K562 (cell line): ENCODE data around the gene CLCF1. TPM values are rescaled to one million over a fixed set of nuclear protein-coding genes. Genes with fewer than 3 reads are reported as not detected.

ENCODE experiments used
- ATAC-seq: fragments of 200-7000 bp; cut with Tn5 transposase; 3 replicates; pipeline ENCODE4 v1.9.1; 2020; ENCODE audit warnings: moderate library complexity
- BruUV-seq: library from RNA; stranded (reverse); fragments of 400-500 nt; replicated peaks from 2 replicates; lab custom pipeline; 2021; lab: Mats Ljungman, UMichigan
- CTCF ChIA-PET: fragments of 300-600 bp; formaldehyde crosslinking; extraction: SDS; loops from one replicate; lab custom pipeline; 2021; ENCODE audit warnings: low intra/inter-chr PET ratio; lab: Yijun Ruan, JAX
- POLR2A ChIA-PET: fragments of 300-600, 350-650 bp; sonication (Branson Sonifier 250); formaldehyde crosslinking; extraction: SDS; loops from one replicate; lab custom pipeline; 2021; ENCODE audit warnings: antibody characterized with exemption, inconsistent platforms; lab: Yijun Ruan, JAX
- DNase-seq, 4 experiments: peaks; one replicate each; pipeline versions ENCODE4 v3.0.0 to v3.0.0-alpha.2; 2011 to 2018; ENCODE audit warnings: low spot score in 3 of 4, mixed read lengths in 3 of 4; ENCODE audit errors: extremely low read depth in 1 of 4
- FAIRE-seq: peaks from 2 replicates; lab custom pipeline; 2011; peaks lifted over from hg19 to GRCh38; lab: Jason Lieb, UNC
- H2AFZ ChIP-seq: 2 replicates; pipeline ENCODE4 v1.6.0; 2011; ENCODE audit warnings: low read depth, low read length, control low read depth, inconsistent platforms
- H3K27ac ChIP-seq: fragments of 200-600 bp; 3 replicates; pipeline ENCODE4 v1.8.0; 2011; ENCODE audit warnings: low read depth, mild to moderate bottlenecking, control low read depth, inconsistent platforms, low read length, moderate library complexity, mixed read lengths; ENCODE audit errors: extremely low read depth
- H3K27me3 ChIP-seq, 2 experiments: fragments of 300-600 bp in 1 of 2; 2 replicates in 1 of 2; 3 replicates in 1 of 2; pipeline versions ENCODE4 v1.6.0 to v1.8.0; 2011; ENCODE audit warnings: inconsistent platforms in 2 of 2, low read length in 2 of 2, mild to moderate bottlenecking in 1 of 2, mixed read lengths in 1 of 2, moderate library complexity in 1 of 2; ENCODE audit not compliant: control insufficient read depth in 2 of 2, insufficient read depth in 2 of 2
- H3K36me3 ChIP-seq: fragments of 300-600 bp; 3 replicates; pipeline ENCODE4 v1.8.0; 2011; ENCODE audit warnings: mild to moderate bottlenecking, low read length, inconsistent platforms; ENCODE audit not compliant: control insufficient read depth, insufficient read depth
- H3K4me1 ChIP-seq, 2 experiments: fragments of 200-600 bp in 1 of 2; replicated peaks in 1 of 2; 2 replicates in 1 of 2; 3 replicates in 1 of 2; pipeline versions ENCODE4 v1.5.1 to v1.8.0; 2011; ENCODE audit warnings: inconsistent platforms in 2 of 2, low read length in 2 of 2, mild to moderate bottlenecking in 1 of 2, mixed read lengths in 1 of 2, moderate library complexity in 1 of 2; ENCODE audit not compliant: control insufficient read depth in 2 of 2, insufficient read depth in 2 of 2
- H3K4me2 ChIP-seq: 2 replicates; pipeline ENCODE4 v1.6.1; 2011; ENCODE audit warnings: low read length, control low read depth, inconsistent platforms, mixed read lengths; ENCODE audit not compliant: insufficient read depth
- H3K4me3 ChIP-seq: fragments of 200-600 bp; sonication (generic), shearing (Covaris generic); 2 replicates; pipeline ENCODE4 v1.5.1; 2016; ENCODE audit warnings: control low read depth, inconsistent platforms
- H3K79me2 ChIP-seq: fragments of 200-600 bp; 3 replicates; pipeline ENCODE4 v1.8.0; 2011; ENCODE audit warnings: low read length, inconsistent platforms; ENCODE audit not compliant: control insufficient read depth, insufficient read depth
- H3K9ac ChIP-seq, 2 experiments: 2 replicates each; pipeline versions ENCODE4 v1.6.0 to v1.6.1; 2011; ENCODE audit warnings: low read depth in 2 of 2, low read length in 2 of 2, control low read depth in 1 of 2, inconsistent platforms in 1 of 2, mild to moderate bottlenecking in 1 of 2, mixed read lengths in 1 of 2; ENCODE audit not compliant: insufficient read depth in 1 of 2
- H3K9me1 ChIP-seq: one replicate; pipeline ENCODE4 v1.6.0; 2011; ENCODE audit warnings: inconsistent platforms, mild to moderate bottlenecking, low read length, moderate library complexity; ENCODE audit not compliant: control insufficient read depth, insufficient read depth
- H3K9me3 ChIP-seq: replicated peaks from 2 replicates; pipeline ENCODE4 v1.5.1; 2011; ENCODE audit warnings: low read depth, low read length, inconsistent platforms; ENCODE audit not compliant: control insufficient read depth, insufficient read depth
- H4K20me1 ChIP-seq: replicated peaks from 2 replicates; pipeline ENCODE4 v1.6.1; 2011; ENCODE audit warnings: low read length, inconsistent platforms, mixed read lengths; ENCODE audit not compliant: control insufficient read depth, insufficient read depth
- CTBP1 ChIP-seq: fragments of 450-650 bp; IDR thresholded peaks from 2 replicates; pipeline ENCODE4 v1.6.1; 2016; ENCODE audit warnings: borderline replicate concordance
- CUX1 ChIP-seq: fragments of 200-800 bp; sonication (Bioruptor generic); IDR thresholded peaks from 2 replicates; pipeline ENCODE4 v1.6.1; 2016; ENCODE audit warnings: missing genetic modification characterization, missing compliant biosample characterization
- KLF16 ChIP-seq: IDR thresholded peaks from 2 replicates; pipeline ENCODE4 v1.6.1; 2016; ENCODE audit warnings: antibody characterized with exemption
- MITF ChIP-seq: IDR thresholded peaks from 2 replicates; pipeline ENCODE4 v1.6.1; 2014; ENCODE audit warnings: antibody characterized with exemption
- REST ChIP-seq, 2 experiments: fragments of 450-650 bp; formaldehyde crosslinking in 1 of 2; IDR thresholded peaks; 2 replicates each; pipeline versions ENCODE4 v1.4.0 to v1.6.1; 2014 to 2020; ENCODE audit warnings: mild to moderate bottlenecking in 2 of 2, borderline replicate concordance in 1 of 2, low read depth in 1 of 2
- ZNF764 ChIP-seq: fragments of 250-450 bp; sonication (Bioruptor Pico); IDR thresholded peaks from 2 replicates; pipeline ENCODE4 v1.4.0; 2020; ENCODE audit warnings: low read depth, mild to moderate bottlenecking, moderate library complexity
- WGBS: fragments of 100-300 bp; shearing (Covaris generic); methylation state at CpG from one replicate; pipeline ENCODE4 v1.1.6; 2016; ENCODE audit warnings: low coverage, mixed read lengths; ENCODE audit not compliant: insufficient coverage; ENCODE audit errors: missing lambda C conversion rate; 5-methylcytosine and 5-hydroxymethylcytosine counted together
- in situ Hi-C: fragments of 300-500 bp; cut with MboI; formaldehyde crosslinking; loops from 4 replicates; pipeline ENCODE4 v1.15.0; 2018; ENCODE audit warnings: inconsistent platforms, mixed read lengths
- intact Hi-C: fragments of 100-400 bp; cut with micrococcal nuclease; formaldehyde crosslinking; loops from 2 replicates; pipeline ENCODE4 v1.14.2; 2022
- polyA plus RNA-seq, 8 experiments: library from polyadenylated mRNA; depleted of rRNA in 4 of 8; stranded (reverse) in 5 of 8; unstranded in 3 of 8; fragments of >200 nt; fragmentation: Nextera tagmentation in 2 of 8; fragmentation: Illumina TruSeq in 1 of 8; extraction: Ambion mirVana in 2 of 8; extraction: Trizol in 1 of 8; gene quantifications; 2 replicates each; pipeline versions ENCODE4 v1.2.1 to v1.2.3, GENCODE V29; 2011 to 2014; ENCODE audit warnings: inconsistent platforms in 1 of 8, missing spikeins in 1 of 8
- total RNA-seq, 7 experiments: library from RNA; depleted of rRNA in 6 of 7; stranded (reverse); fragments of >200 nt in 6 of 7; fragmentation: Illumina TruSeq in 2 of 7; extraction: Trizol in 2 of 7; gene quantifications; 2 replicates each; pipeline versions ENCODE4 v1.2.1 to v1.2.3, GENCODE V29; 2011 to 2021; ENCODE audit warnings: low replicate concordance in 1 of 7

Gene CLCF1
- total and polyA plus RNA-seq, 9 of the 15 experiments (the other 6 are each of a cell fraction or from before 2014, with no cell fraction given) = 0.49 to 5.8 (median 3.0) TPM

GRCh38 chr11:67389477-67389876 is 16.1 kb upstream of the CLCF1 start:
- BruUV-seq = no TSS peak
- H3K4me2 ChIP-seq = no peak overlapping the region
- H3K9ac ChIP-seq = peak overlapping the region in 1 of 2 experiments; percentile 11; a peak in 1 of 4 replicates
- intact Hi-C loops (no loop called here), in situ Hi-C loops (no loop called here)
- FAIRE-seq = peak; percentile 87
- POLR2A ChIA-PET = interaction anchor here (0.5 to 0.8 kb wide), 4 partner anchors 8 to 414 kb away, joined by 3 to 4 read pairs (median 4); no protein-coding TSS in a partner anchor
- peaks cover 25% of the 10 kb centered on the region for H3K79me2 ChIP-seq
- peak; percentile 57 to 77 (median 65) for DNase-seq
- peak; percentile 76 for ATAC-seq
- no peak overlapping the region for H2AFZ ChIP-seq
- H3K4me3 ChIP-seq = no peak overlapping the region
- H3K9me3 ChIP-seq = no peaks in the 10 kb centered on the region
- H3K27ac ChIP-seq = no peak overlapping the region
- H3K4me1 ChIP-seq = peaks cover 7 to 56% of the 10 kb centered on the region in 2 experiments; a peak in 4 of 5 replicates
- H3K36me3 ChIP-seq = peaks cover 13% of the 10 kb centered on the region; the same call in 2 of the 3 replicates
- H4K20me1 ChIP-seq = no peaks in the 10 kb centered on the region; the same call in 1 of the 2 replicates
- WGBS = 56% methylated on average over 4 of the region's 6 CpGs
- H3K9me1 ChIP-seq = peaks cover 3% of the 10 kb centered on the region
- CTCF ChIA-PET = no interaction called here
- no peaks in the 10 kb centered on the region for H3K27me3 ChIP-seq
- TF ChIP-seq MITF (no peak), KLF16 (0 out of 2 replicates have a peak, but pooled peaks have one; percentile 15), REST (IDR thresholded peaks at IDR 0.05; ENCODE audit: borderline replicate concordance) (peak; percentile 58; the same call in 1 of the 2 replicates), REST (CRISPR knock-in tag; IDR thresholded peaks at IDR 0.05; ENCODE audit: low read depth) (no peak), ZNF764 (CRISPR knock-in tag) (peak; percentile 67; the same call in 1 of the 2 replicates), CTBP1 (peak; percentile 39; the same call in 1 of the 2 replicates), CUX1 (CRISPR knock-in tag) (no peak)
